CD4-positive, alpha-beta T cell treated with Interleukin-12 subunit alpha and Interleukin-12 subunit beta, for 1 hour (primary cell): ENCODE measurements around the gene AGAP1.
"Not testable (repeated sequence)": the region's sequence is repeated elsewhere in the genome, so short reads cannot be mapped to it uniquely, and the experiment has no call there.

Experiments used
- DNase-seq: peaks from one replicate; pipeline ENCODE4 v3.0.0-alpha.2; 2020

Gene AGAP1

DNA sequence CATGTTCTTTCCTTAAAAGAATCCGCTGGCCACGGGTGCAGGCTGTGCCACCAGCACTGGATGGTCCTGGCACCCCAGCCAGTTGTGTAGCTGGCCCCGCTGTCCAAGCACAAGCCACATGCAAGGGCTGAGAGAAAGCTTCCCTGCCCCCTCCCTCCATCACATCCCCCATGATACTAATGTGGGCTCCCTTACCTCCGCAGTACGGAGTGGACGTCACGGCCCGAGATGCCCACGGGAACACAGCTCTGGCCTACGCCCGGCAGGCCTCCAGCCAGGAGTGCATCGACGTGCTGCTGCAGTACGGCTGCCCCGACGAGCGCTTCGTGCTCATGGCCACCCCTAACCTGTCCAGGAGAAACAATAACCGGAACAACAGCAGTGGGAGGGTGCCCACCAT, 629.9 kb downstream of the AGAP1 start:
- no peak for DNase-seq

DNA sequence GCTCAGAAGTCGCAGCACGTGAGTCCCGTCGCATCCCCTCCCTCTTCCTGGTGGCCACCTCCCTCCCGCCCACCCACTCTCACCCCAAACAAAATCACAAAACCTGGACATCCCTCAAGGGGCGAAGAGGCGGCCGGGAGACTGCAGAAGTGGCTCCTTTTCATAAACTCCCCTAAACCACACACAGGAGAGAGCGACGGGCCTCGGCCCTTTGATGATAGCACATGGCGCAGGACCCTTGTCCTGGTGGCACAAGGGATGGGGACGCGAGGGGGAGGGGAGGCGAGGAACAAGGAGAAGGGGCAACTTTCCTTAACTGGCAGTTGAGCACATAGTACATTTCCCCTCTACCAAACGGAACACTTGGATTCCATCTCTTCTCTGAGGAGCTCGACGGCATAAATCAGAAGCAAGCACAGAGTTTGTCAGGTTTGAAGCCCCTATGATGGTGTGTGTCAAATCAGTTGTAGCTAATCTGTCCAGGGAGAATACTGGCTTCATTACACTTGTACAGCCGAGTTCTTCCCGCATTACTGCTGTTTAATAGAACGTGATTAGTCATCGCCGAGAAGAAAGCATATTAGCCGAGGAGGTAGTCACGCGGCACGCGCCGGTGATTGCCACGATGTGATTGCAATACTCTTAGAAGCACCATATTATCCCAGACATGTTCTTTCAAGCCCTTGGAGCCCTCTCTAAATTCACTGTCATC, 630.5 kb downstream of the AGAP1 start:
- no peak for DNase-seq

DNA sequence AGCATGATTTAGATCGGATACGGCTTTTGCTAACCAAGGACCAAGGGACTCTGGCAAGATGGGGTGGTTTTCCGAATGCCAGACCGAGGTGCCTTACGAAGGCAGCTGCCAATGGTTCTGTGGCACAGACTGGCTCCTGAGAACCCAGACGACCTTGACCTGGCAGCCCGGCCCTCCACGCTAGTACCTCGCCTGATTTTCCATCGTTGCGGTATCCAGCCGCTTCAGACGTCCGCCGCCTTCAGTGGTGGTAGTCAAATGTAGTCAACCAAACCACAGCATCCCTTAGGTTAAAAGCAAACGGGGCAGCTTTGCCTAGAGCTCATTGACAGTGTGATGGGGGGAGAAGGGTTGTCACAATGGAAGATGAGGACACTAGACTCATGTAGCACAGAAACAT, 631.7 kb downstream of the AGAP1 start:
- DNase-seq = no peak

DNA sequence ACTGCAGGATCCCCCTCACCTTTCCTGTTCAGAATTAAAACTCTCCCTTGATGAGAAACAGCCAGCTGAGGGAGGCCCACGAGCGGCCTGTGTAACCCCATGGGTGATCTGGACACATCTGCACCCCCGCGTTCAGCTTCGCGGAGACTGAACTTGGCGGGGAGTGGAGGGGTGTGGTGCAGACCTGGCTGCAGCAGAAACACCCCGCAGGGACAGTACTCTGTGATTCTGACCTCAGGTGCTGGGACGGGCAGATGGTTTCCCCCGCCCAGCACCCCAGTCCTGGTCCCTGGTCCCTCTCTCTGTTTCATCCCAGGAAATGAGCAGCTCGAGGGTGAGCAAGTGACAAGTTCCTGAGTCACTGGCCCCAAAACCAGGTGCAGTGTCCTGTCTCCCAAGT, 633.2 kb downstream of the AGAP1 start:
- DNase-seq = no peak

DNA sequence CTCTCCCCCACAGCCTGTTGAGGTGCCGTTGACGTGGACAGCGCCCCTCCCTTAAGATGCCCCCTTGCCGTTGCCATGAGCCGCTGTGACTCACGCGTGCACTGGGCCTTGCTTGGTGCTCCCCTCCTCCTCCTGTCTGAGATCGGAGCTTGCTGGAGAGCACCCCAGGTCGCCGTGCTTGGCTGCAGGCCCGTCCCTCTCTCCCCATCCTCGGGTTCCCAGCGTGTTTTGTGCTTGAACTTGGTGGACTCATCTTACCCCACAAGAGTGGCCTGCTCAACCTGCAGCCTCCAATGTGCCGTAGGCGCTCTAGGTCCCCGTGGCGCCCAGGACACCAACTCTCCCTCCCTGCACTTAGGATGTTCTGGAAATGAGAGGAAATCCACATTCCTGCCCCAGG, 634.5 kb downstream of the AGAP1 start:
- no peak for DNase-seq

DNA sequence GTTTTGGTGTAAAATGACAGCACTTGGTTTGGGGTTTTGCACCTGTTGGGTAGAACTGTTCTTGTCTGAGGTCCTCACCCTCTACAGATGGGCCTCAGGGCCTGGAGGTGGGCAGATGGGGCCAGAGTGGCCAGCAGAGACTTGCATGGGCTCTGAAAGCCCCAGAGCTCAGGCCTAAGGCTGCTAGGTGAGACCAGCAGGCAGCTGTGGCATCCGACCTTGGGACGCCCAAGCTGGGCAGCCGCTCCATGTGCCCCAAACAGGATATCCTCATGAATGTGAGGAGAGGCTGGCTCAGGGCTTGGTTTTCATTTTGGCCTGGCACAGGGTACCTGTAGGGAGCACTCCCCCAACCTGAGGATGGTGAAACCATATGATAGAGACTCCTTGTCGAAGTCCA, 636.1 kb downstream of the AGAP1 start:
- DNase-seq = no peak

DNA sequence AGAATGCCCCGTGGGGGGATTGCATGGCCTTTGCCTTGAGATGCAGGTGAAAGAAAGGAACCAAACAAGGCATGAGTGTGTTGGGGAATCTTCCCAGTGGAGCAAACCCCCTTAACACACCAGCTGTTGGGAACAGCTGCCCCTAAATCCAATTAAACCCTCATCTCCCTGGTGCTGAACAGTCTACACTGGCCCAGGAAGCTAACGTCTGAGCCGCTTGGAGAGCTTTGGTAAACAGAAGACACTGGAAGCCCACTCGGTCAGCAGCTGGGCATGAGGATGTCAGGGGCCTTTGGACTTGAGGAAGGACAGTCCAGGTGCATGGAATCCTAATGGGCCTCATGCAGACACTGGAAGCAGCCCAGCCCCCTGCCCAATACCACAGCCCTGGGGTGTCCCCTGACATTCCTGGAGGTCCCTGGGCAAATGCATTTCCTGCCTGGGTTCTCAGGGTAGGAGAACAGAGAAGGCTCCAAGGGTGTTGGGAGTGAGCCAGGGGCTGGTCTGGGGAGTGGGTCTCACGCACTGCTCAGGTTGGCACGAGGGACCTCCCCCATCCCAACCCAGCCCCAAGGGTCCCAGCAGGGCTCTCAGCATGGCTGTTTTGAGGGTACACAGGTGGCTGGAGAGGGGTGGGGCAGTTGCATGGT, 636.6 kb downstream of the AGAP1 start:
- no peak for DNase-seq

DNA sequence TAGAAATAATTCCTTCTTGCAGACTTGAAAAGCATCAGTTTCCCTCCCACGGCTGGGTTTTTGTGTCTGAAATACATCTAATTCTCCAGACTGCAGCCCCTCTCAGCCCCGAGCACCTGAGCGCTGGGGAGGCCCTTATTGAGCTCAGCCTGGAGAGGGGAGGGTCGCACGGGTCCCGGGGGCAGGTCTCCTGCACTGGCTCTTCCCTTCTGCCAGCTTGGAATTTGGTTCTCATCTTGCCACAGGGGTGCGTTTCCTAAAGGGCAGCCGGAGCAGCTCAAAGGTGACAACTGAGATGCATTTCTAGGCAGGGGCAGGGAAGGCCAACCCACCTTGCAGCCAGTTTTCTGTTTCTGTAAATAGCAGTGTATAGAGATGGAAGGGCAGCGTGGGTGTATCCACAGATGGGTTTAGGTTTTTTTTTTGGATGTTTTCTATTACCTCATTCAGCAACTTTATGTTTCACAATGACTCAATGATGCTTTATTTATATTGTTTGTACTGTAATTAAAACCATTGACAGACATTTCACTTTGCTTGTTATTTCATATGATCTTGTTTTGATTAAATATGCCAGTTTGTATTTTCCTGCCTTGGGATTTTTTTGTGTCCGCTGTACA, 637.3 kb downstream of the AGAP1 start:
- DNase-seq = no peak

DNA sequence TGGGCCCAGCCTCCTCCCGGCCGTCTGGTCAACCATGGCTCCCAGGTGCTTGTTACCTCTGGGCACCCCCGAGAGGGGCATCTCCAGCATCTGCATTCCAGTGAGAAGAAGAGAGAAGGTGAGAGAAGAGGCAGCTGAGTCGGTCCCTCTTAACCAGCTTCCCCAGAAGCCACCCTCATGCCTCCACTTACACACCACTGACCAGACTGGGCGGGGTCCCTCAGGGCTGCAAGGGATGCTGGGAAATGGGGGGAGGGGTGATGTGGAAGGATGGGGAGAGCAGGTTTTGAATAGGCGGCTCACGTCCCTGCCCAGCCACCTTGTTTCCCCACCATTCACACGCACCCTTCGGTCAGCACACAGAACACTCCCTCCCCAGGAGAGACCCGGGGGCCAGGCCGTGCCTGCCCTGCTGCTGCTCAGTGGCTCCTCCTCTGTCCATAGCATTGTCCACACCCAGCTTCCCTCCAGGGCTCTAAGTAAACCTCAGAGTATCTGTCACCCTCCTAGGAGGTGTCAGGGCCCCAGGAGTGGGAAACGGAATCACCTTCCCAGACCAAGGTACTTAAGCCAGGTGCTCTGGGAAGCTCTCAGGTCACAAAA, 639.7 kb downstream of the AGAP1 start:
- no peak for DNase-seq

DNA sequence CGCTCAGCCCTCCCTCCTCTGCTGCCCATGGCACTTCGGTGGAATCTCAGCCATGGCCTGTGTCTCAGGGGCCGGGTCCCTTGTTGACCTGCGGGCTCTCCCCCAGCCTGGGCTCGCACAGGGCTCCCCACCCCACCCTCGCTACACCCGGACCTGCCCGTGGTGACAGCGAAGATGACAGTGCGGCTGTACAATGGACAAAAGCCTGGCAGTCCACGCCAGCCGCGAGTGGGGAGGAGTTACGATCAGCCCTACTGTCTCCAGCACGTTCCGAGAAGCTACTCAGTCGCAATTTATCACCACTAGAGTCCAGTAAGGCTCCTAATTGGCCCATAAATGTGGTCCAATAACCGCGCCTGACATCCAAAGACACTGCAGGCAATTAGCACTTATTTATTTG, 642.7 kb downstream of the AGAP1 start:
- DNase-seq = no peak

DNA sequence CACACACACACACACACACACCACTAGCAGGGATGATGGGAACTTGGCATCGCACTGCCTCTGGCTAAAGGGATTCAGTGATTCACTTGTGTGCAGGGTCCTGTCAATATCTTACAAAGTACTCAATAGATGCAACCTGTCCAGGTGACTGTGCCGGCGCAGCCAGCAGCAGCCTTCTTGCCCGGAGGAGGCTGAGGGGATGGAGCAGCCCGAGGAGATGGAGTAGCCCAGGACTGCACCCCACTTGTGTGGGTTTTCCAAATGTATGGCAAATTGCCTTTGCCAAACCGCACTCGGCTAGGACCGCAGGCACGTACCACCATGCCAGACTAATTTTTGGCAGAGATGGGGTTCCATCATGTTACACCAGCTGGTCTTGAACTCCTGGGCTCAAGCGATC, 643.2 kb downstream of the AGAP1 start:
- DNase-seq = no peak

DNA sequence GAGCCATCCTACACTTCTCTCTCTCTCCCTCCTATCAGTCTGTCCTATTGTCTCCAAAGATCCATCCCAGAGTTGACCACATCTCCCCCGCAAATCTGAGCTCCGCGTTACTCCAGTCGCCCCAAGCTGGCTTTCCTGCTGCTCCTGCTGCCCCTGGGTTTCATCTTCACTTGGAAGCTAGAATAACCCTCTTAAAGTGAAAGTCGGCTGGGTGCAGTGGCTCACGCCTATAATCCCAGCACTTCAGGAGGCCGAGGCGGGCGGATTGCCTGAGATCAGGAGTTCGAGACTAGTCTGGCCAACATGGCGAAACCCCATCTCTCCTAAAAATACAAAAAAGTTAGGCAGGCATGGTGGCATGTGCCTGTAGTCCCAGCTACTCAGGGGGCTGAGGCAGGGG, 647.8 kb downstream of the AGAP1 start:
- DNase-seq = not testable (repeated sequence)

DNA sequence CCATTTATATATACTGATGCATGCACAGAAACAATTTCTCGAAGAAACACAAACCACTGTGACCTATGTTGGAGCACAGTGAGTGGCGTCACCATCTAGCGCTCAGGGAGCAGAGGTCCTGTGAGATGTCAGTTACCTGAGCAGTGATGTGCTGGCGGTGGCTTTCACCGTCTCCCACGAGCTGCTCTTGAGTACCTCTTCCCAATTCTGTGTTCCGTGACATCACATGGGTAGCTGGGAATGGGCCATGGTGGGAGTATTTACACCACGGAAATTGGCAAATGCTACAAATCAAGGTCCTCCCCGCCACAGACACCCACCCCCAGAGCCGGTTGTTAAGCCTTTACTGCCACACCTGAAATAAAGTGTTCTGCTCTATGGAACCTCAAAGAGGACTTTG, 650.0 kb downstream of the AGAP1 start:
- DNase-seq = no peak

DNA sequence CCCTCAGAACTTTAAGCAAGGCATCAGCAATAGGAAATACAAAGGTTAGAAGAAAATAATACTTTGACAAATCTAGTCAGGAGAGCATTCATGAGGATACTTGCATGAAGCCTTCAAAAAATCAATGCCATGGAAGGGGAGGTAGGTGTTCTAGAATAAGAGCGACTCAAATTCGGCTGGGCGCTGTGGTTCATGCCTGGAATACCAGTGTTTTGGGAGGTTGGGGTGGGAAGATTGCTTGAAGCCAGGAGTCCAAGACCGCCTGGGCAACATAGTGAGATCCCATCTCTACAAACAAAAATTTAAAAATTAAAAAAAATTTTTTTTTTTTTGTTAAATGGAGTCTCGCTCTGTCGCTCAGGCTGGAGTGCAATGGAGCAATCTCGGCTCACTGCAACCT, 652.6 kb downstream of the AGAP1 start:
- DNase-seq = no peak

DNA sequence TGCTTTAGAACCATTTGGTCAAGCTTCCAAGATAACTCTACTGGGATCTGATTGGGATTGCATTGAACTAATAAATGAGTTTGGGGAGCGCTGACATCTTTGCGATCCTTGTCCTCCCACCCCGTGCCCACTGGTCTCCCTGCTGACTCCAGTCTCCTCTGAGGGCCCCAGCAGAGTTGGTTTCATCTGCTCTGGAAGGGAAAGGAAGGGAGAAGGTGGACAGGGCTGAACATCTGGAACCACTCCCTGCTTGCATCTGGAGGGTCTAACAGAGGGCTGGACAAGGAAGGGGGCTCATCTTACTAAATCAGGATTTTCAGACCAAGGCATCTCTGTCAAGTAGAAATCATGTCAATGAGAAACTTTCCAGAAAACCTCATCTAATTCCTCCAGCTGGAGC, 661.6 kb downstream of the AGAP1 start:
- DNase-seq = no peak

DNA sequence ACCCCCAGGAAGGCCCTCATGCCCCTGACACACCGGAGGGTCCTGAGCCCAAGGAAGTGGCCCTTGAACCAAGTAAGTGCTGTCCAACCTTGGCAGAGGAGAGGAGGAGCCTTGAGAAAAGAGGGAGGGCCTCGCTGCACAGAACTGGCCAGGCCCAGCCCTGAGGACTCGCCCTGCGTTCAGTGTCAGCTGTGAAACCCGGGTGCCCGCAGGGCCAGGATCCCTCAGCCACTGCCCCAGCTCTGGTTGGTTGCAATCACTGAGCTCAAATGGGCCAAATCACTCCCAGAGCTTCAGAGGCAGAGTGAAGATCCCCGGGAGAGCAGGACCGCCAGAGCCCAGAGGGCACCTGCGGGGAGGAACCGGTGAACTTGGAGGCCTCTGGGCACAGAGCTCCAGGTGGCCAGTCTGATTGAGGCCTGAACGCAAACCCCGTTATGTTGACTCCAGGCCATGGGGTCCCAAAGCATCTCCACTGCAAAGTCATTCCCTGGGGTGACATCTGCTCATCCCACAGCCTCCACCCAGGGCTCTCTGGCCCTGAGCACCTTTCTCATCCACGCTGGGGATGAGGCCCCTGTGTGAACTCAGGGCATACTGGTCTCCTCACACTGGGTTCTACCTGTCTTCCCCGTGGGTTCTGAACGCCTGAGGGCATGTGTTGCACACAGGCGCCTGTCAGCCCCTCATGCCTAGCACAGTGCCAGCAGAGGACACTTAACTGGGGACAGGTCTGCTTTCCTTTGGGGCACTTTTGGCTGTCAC, 662.4 kb downstream of the AGAP1 start:
- DNase-seq = no peak

DNA sequence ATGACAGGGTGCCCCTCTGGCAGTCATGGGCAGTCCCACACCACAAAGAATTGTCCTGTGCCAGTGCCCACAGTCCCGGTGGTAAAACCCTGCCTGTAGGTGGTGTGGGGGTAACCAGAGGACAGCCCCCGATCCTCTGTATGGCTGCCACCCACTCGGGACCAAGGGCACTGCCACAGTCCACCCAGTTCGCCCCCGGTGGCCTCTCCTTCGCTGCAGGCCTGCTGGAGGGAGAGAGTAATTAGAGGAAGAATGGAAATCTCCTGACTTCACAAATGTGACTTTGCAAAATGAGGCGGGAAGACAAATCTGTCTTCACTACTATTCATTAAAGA, 663.0 kb downstream of the AGAP1 start:
- DNase-seq = no peak

DNA sequence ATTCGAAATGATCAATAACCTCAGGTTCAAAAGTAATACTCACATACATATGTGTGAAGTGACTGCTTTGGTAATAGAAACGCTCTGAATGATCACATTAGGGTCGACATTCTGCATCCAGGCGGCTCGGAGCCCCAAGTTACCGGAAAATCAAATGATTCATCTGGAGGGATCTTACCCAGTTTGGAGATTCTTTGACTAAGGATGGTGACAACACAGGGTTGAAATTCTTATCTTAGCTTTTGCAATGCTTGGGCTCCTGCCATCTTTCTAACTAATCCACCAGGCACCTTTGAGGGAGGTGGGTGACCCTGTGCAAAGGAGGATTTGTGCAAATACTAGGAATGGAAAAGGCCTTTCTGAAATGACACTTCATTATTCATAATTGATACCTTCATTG, 663.5 kb downstream of the AGAP1 start:
- DNase-seq = no peak

DNA sequence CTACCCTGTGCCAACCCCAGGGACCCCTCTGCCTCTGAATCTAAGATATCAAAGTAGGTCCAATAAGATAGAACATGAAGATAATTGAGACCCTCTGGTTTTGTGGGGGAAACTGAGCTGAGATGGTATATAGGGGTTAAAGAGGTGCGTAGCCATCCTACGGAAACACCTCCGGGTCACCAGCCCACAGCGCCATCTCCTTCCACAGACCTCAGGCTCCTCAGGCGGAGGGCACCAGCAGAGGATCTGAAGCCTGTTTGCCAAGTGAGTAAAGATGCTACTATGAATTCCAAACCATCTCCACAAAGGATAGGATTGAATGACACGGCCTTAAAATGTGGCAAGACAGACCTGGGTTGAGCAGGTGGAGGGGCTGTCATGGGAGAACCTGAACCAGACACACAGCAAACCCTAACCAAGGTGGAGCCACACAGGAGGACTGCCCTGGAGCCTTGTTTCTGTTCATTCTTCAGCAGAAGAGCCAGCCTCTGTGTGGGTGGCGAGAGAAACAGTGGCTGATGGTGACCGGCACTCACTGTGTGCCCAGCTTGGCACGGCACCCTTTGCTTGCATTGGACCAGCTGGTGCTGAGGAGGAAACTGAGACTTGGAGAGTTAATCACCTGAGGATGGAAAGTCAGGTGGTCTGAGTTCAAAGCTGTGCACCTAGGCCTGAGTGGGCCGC, 664.1 kb downstream of the AGAP1 start:
- no peak for DNase-seq

DNA sequence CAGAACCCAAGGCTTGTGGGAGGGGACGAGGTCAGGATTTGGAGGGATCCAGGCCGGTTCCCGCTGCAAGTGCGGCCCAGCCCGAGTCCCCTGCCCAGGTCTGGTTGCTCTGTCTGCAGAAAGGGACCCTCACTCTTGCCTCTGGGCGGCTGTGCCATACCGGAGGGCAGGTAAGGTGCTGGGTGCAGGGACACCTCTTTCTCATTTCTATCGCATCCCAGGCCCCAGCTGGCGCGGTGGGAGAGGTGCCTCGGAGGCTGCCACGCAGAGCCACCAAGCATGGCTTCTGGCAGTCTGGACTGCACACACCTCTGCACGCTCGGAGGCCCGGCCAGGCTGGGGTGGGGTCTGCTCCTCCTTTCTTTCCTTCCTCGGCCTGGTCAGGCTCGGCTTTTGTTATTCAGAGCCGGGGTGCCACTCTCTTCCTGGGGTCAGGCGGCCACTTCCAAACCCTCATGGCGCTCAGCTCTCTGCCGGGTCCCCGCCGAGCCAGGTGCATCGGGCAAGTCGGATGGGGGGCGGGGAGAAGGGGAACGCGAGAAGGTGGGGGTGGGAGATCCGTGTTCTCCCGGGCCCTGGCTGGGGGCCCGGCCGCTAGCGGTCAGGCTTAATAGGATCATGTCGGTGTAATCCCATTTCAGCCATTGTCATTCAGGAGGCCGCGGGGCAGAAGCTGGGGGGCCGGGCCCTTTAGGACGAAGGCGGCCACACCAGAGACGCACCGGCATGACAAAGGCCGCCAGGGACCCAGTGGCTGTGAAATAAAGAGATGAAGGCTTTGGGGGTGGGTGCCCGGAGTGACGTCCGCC, 665.3 kb downstream of the AGAP1 start:
- no peak for DNase-seq

DNA sequence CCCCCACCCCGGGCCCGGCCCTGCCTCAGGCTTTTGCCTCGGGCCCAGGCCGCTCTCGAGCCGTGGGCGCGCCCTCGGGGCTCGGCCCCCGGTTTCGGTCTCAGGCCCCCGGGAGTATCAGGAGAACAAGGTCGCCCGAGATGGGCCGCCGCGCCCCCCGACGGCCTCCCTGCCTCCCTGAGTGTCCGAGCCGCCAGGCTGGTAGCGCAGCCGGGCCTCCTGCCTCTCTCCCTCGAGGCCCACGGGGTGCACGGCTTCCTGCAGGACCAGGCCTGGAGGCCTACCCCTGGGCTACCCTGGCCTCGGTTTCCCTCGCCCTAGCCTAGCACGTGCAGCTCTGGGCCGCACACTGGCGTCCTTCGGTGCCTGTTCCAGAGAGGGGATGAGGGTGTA, 665.9 kb downstream of the AGAP1 start:
- DNase-seq = no peak
